ENCODE data around the gene RNF112.
"Not testable (repeated sequence)": the region's sequence is repeated elsewhere in the genome, so short reads cannot be mapped to it uniquely, and the experiment has no call there.

Gene RNF112

DNA sequence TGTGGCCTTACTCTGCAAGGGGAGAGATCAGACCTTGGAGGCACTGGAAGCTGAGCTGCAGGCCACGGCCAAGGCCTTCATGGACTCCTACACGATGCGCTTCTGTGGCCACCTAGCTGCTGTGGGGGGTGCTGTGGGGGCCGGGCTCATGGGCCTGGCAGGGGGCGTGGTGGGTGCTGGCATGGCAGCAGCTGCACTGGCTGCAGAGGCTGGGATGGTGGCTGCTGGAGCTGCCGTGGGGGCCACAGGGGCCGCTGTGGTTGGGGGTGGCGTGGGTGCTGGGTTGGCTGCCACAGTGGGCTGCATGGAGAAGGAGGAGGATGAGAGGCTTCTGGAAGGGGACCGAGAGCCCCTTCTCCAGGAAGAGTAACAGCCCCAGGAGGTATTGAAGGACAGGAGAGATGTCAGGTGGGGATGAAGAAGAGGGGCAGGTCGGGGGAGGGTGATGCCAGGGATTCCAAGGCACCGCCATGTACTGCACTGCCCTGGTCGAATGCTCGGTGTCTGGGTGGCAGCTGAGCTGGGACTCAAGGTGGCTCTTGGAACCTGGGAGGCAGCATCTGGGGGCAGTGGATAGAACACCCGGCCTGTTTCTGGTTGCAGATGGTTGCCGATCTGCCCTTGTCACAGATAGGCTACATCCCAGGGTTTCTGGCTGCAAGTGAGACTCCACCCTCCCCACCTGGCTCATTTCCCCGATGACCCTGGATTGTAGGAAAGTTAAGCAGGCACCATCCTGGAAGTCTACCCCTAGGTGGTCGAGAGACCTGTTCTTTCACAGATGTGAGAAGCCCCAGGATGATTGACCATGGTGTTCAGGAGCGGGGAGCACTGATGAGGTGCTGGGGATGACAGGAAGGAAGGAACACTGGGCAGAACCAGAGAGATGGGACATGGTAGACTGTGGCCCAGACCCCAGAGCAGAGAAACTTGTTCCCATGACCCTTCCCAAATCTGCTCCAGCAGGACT, 5.1 kb downstream of the RNF112 start:
- DNase-seq: no peak

DNA sequence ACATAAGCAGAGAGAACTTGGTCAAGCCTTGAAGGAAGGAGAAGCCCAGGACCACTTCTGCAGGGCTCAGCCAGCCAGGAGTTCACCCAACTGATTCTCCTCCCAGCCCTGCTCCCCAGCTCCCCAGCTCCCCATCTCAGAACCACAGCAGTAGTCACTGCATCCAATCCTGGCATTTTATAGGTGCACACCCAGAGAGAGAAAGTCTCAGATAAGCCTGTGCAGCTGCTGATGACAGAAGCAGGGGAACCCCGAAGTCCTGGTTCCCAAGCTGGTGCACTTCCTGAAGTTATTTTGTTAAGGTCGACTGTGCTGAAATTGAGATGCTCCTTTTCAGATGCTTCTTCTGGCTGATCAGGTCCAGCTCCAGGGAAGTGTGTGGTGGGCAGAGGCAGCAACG, 6.6 kb downstream of the RNF112 start:
- DNase-seq: no peak

DNA sequence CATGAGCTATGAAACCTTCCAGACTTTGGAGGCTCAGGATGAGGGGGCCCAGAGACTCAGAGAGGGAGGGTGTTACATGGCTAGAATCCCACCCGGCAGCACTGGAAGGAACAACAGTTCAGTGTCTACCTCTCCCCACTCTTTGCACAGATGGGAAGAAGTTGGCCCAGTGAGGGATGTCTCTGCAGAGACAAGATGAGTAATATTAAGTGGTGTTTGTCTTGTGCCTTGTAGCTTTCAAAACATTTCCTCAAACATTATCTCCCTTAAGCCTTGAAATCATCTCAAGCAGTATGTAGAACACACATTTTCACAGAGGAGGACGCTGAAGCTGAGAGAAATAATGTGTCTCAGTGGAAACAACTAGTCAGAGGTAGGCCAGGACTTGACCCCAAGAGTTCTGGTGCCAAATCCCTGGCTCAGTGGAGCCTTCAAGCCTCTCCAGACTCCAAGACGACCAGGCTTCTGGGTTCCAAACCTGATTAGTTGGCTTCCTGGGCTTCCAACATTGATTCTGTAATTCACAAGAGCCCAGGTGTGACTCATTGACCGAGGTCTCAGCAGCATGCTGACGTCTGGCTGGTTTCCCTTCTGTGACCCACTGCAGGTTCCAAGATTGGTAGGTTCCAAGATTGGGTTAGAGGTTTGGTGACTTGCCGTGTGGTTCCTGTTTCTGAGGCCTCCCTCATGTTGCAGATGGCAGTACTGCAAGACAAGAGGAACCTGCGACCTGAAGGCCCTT, 7.4 kb downstream of the RNF112 start:
- DNase-seq: no peak

DNA sequence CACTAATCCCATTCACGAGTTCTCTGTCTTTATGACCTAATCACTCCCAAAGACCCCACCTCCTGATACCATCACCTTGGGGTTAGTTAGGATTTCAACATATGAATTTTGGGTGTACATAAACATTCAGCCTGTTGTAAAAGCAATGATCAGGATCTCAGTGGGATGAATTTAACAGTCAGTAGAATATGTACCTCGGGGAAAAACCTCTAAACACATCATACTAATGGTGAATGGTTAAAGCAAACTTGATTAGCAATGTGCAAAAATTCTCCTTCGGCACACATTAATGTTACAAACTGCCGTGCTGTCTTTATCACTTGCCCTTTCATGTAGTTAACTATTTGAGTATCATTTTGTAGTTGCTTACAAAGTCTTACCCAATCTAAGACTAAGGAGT, 10.2 kb downstream of the RNF112 start:
- DNase-seq: no peak

DNA sequence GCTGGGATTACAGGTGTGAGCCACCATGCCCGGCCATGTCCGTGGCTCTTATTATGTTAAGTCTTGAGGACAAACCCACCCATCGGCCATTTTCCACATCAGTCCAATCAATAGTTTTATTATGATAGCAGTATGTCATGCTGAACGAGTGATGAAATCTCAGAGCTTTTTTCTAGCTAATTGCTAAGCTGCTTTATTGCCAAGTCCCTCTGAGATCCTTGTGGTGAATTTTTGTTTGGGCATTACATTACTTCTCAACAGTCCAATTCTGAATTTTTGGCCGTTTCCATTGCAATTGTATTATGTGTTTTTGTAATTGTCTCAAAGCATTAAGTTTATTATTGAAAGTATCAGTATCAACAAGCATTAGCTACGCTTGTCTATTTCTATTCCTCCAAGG, 10.9 kb downstream of the RNF112 start:
- no peak for DNase-seq

DNA sequence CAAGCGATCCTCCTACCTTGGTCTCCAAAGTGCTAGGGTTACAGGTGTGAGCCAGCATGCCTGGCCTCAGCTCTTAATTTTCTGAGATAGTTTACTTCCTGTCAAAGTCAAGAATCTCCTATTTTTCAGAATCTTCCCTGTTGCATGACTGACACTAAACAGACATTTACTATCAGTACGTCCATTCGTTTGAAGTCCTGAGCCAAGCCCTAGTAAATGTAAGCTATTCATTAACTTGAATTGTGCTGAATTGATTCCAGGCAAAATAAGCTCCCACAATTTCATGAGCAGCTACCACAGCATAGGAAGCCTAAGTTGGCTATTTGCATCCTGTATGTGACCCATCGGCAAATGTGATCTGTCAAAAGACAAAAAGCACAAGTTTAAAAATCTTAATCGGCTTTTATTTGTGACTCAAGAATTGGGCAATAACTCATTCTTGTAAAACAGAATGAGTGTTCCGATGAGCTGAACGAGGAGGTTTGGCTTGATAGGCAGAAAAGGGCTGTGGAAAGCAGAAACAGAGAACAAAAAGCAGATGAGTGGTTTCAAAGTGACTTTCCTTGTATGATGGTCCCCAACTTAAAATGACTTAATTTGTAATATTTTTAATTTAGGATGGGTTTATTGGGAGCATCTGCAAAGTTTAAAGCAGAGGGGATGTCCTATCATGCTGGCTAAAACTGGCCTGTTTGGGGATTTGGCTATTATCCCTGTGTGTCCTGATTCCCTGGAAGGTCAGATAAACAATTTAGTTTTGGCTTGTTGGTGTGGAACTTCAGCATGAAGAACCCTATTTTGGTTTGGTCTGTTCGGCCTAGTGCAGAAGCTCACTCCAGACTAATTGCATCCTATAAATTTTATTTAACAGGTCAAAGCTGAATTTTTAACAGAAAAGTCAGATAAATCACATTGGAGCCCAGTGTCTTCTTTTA, 14.2 kb downstream of the RNF112 start:
- DNase-seq: no peak

DNA sequence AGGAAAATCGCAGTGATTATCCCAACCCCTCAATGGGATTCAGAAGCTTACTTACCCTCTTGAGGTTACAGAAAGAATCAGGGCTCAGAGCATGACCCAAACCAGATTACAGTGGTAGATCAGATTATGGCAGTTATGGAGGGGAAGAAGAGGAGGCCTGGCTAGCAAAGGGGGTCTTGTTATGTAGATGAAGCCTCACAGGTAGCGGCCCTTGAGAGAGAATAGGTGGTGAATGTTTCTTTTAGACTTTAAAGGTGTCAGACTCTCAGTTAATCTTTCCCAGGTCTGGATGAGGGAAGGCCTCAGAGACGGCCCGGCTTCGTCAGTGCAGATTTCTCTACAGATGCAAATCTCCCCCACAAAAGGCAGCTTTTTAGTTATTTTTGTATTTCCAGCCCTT, 15.6 kb downstream of the RNF112 start:
- DNase-seq: no peak

DNA sequence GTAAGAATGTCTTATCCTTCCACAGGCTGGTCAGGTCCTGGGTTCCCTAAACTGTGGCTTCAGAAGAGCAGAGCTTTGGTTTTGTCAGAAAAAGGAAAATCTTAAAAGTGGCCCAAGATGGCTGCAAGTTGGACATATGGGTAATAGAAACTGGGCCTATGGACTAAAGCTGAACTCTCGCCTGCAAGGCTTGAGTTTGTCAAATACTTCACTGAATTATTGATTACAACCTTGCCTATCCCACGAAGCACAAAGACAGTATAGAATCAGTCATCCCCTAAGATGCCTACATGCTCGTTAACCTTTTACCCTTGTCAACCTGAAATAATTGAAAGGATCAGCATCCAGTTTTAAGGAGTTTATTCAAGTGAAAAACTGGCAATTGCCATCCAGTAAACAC, 20.7 kb downstream of the RNF112 start:
- no peak for DNase-seq

DNA sequence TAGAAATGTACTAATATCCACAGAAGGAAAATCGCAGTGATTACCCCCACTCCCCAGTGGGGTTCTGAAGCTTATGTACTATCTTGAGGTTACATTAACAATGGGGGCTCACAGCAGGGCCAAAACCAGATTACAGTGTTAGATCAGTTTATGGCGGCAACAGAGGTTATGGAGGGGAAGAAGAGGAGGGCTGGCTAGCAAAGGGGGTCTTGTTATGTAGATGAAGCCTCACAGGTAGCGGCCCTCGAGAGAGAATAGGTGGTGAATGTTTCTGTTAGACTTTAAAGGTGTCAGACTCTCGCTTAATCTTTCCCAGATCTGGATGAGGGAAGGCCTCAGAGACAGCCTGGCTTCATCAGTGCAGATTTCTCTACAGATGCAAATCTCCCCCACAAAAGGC, 22.2 kb downstream of the RNF112 start:
- DNase-seq: no peak

DNA sequence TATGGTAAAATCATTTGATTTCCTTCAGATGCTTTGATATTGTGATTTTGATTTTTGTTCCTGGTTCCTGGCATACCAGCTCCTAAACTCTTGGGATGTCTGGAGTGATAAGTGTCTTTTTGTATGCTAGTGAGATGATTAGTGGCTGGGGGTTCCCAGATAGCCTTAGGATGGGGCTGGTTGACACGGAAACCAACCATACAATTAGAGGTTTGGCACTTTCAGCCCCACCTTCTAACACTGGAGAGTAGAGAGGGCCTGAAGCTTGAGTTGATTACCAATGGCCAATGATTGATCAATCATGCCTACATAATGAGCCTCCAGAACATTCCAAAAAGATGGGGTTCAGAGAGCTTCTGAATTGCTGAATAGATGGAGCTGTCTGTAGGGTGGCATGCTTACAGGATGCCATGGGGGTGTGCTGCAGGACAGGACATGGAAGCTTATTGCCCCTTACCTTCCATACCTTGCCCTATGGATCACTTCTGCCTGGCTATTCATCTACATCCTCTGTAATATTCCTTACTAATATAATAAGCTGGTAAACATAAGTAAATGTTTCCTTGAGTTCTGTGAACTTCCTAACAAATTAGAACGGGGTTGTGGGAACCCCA, 22.8 kb downstream of the RNF112 start:
- no peak for DNase-seq

DNA sequence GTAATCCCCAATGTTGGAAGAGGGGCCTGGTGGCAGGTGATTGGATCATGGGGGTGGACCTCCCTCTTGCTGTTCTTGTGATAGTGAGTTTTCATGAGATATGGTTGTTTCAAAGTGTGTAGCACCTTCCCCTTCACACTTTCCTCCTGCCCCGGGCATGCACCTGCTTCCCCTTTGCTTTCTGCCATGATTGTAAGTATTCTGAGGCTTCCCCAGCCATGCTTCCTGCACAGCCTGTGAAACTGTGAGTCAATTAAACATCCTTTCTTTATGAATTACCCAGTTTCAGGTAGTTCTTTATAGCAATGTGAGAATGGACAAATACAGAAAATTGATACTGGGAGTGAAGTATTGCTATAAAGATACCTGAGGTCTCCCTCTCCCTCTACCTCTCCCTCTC, 29.4 kb downstream of the RNF112 start:
- DNase-seq: no peak

DNA sequence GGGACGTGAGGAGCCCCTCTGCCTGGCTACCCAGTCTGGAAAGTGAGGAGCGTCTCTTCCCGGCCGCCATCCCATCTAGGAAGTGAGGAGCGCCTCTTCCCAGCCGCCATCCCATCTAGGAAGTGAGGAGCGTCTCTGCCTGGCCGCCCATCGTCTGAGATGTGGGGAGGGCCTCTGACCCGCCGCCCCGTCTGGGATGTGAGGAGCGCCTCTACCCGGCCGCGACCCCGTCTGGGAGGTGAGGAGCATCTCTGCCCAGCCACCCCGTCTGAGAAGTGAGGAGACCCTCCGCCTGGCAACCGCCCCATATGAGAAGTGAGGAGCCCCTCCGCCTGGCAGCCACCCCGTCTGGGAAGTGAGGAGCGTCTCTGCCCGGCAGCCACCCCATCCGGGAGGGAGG, 30.3 kb downstream of the RNF112 start:
- DNase-seq: not testable (repeated sequence)

DNA sequence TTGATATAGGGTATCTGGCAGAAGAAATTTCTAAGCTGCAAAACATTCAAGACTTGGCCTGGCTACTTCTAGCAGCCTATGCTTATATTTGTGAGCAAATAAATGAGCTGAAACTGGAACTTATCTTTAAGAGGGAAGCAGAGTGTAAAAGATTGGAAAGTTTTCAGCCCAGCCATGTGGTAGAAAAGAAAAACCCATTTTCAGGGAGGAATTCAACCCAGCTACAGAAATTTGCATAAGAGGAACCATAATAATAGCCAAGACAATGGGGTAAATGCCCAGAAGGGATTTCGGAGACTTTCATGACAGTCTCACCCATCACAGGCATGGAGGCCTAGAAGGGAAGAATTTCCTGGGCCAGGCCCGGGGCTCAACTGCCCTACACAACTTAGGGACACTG, 31.7 kb downstream of the RNF112 start:
- no peak for DNase-seq

DNA sequence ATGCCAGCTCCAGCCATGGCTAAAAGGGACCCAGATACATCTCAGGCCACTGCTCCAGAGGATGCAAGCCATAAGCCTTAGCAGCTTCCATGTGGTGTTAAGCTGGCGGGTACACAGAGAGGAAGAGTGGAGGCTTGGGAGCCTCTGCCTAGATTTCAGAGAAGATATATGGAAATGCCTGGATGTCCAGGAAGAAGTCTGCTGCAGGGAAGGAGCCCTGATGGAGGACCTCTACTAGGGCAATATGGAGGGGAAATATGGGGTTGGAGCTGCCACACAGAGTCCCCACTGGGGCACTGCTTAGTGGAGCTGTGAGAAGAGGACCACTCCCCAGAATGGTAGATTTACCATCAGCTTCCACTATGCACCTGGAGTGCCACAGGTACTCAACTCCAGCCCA, 32.1 kb downstream of the RNF112 start:
- no peak for DNase-seq

DNA sequence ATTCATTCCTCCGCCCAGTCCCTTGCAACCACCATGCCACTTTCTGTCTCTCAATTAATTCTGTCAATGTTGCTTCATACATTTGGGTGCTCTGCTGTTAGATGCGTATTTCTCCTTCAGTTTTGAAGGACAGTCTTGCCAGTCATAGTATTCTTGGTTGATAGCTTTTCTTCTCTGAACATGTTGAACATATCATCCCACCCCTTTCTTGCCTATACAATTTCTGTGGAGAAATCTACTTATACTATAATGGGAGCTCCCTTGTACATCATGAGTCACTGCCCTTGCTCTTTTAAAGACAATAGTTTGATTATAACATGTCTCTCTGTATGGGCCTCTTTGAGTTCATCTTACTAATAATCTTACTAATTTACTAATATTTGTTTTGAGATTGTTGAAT, 34.1 kb downstream of the RNF112 start:
- DNase-seq: no peak

DNA sequence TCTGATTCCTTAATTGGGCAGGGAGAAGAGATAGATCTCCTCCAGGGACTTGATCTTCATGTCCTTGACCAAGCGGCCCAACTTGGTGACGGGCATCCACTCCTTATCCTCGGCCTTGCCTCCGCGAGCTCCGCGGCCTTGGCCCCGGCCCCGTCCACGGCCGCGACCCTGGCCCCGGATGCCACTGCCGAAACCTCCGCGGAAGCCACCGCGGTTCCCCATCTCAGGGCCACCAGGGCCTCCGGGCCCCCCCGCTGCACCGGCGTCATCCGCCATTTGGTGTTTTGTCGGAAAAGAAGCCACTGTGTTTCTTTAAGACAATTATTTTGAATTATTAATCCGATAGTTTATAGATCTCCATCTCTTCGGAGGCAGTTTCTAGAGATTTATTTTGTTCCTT, 35.5 kb downstream of the RNF112 start:
- not testable (repeated sequence) for DNase-seq

DNA sequence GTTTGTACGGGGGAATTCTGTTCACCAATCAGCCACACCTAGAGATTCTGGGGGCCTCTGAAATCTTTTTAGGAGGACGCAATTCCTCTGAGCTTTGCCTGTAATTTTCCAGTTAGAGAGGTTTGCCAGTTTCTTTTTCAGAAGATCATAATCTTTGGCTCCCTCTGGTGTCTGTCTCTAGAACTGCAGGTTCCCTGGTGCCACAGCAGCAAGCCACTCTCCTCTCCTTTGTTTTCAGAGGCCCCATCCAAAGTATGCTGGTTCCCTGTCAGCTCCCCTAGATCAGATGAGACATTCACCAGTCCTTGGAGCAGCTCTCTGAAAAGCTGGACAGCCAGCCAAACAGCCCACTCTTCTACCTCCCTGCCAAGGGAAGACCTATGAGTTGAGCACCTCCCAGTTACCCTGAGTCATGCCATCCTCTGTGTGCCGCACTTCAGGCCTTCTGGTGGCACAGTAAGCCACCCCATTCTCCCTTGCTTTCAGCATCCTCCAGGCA, 36.1 kb downstream of the RNF112 start:
- DNase-seq: peak; percentile 35

DNA sequence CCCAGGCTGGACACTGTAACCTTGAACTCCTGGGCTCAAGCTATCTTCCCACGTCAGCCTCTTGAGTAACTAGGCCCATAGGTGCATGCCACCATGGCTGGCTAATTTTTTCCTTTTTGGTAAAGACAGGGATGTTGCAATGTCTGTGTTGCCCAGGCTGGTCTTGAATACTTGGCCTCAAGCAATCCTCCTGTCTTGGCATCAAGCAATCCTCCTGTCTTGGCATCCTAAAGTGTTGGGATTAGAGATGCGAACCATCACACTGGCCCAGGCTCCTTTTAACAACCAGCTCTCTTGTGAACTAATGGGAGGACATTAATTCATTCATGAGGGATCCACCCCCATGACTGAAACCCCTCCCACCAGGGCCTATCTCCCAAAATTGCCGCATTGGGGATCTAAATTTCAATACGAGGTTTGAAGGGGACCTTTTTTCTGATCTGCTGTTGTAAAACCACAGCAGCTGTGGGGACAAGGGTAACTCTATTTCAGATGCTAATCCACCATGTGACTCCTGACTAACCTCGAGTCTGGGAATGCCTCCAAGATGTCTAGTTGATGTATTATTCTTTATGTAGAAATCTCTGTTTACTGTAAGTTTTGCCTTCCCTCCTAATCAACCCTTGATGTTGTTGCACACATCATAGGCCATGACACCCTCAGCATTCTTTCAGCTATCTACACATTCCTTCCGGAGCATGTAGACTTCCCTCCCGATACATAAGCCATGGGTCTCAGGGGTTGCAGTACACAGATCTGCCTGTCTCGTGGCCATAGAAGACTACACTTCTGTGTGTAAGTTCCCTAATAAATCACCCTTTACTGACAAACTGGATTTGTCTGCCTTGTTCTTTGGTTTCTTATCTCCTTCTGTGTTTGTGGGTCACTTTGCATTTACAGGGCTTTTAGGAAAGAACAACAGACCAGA, 37.6 kb downstream of the RNF112 start:
- DNase-seq: no peak

DNA sequence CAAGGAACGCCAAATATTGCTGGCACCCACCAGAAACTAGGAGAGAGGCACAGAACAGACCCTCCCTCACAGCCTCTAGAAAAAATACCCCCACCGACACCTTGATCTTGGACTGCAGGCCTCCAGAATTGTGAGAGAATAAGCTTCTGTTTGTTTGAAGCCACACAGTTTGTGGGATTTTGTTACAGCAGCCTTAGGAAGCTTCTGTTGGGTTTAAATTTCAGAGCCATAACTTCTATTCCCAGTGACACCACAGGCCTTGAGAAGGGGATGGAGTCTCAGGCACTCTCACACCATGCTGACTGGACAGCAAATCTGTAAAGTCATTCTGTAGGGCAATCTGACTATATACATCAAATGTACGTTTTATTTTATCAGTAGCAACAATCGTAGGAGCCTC, 38.6 kb downstream of the RNF112 start:
- no peak for DNase-seq

DNA sequence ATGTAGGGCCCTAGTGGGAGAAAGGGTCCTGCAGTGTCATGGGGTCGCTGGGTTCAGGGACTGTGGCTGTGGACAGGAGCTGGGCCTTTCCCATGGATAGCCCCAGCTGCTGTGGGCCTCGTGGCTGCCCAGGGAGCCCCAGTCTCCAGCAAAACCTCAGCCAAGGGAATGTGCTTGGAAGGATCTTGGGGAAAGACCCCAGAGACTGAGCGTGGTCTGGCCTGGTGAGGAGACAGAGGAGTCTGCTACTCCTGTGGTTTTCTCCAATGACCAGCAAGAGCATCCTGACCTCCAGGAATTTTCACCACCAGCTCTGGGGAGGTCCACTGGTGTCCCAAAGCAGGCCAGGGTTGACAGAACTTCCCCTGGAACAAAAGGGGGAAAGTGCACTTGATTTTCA, 42.3 kb downstream of the RNF112 start:
- DNase-seq: no peak

DNA sequence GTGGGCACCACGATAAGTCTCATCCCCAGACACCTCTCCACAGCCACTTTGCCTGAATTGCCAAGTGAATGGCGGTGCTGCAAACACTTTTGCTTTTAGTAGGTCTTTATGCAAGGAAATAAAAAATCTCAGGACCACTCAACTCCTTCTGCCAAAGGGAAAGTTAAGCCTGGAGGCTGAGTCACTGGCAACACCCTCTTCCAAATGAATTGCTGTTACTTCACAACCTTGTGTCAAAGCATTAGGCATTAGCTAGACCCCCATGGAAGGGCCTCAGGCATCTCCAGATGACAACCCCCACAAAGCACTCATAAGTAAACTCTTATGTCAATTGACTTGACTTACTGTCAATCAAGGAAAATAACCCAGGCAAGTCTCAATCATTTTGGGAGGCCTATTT, 43.0 kb downstream of the RNF112 start:
- DNase-seq: no peak
